WTC11 (cell line): ENCODE results near the gene ATXN1L. TPM values are rescaled to one million over a fixed set of nuclear protein-coding genes. Genes with fewer than 3 reads are reported as not detected.

ENCODE experiments used
- ATAC-seq: fragments of 200-7000 bp; cut with Tn5 transposase; 2 replicates; pipeline ENCODE4 v1.10.0; 2021; ENCODE audit warnings: mild to moderate bottlenecking, moderate library complexity
- Bru-seq: library from RNA; stranded (reverse); fragments of 400-500 nt; gene quantifications from one replicate; lab custom pipeline; 2021; lab: Mats Ljungman, UMichigan
- CTCF ChIA-PET: fragments of 300-600 bp; sonication (Branson Sonifier 250); formaldehyde crosslinking; loops from one replicate; lab custom pipeline; 2021; ENCODE audit warnings: antibody characterized with exemption; lab: Charles Lee
- POLR2A ChIA-PET: fragments of 350-600 bp; sonication (Branson Sonifier 250); formaldehyde crosslinking; loops from one replicate; lab custom pipeline; 2021; ENCODE audit warnings: antibody characterized with exemption; lab: Charles Lee
- DNase-seq: peaks from one replicate; pipeline ENCODE4 v3.0.0; 2021; ENCODE audit warnings: low spot score
- H3K27ac Mint-ChIP-seq: 2 replicates; pipeline ENCODE4 v1.8.0; 2021; ENCODE audit warnings: mixed read lengths
- H3K27me3 Mint-ChIP-seq: 2 replicates; pipeline ENCODE4 v1.8.0; 2021; ENCODE audit warnings: low read depth, mild to moderate bottlenecking, moderate library complexity, mixed read lengths
- H3K36me3 Mint-ChIP-seq: 2 replicates; pipeline ENCODE4 v1.8.0; 2021; ENCODE audit warnings: mixed read lengths
- H3K4me1 Mint-ChIP-seq: 2 replicates; pipeline ENCODE4 v1.8.0; 2022; ENCODE audit warnings: mixed read lengths
- H3K4me3 Mint-ChIP-seq: 2 replicates; pipeline ENCODE4 v1.8.0; 2021; ENCODE audit warnings: mild to moderate bottlenecking, moderate library complexity, mixed read lengths
- H3K9me3 Mint-ChIP-seq: 2 replicates; pipeline ENCODE4 v1.8.0; 2021; ENCODE audit warnings: mixed read lengths
- ATF1 ChIP-seq: sonication (generic); formaldehyde crosslinking; IDR thresholded peaks from 2 replicates; pipeline ENCODE4 v1.8.1; 2023; ENCODE audit warnings: mild to moderate bottlenecking, moderate library complexity, missing genetic modification reagents
- CREB1 ChIP-seq: sonication (generic); formaldehyde crosslinking; IDR thresholded peaks from 2 replicates; pipeline ENCODE4 v1.8.0; 2023; ENCODE audit warnings: mild to moderate bottlenecking, missing genetic modification reagents
- CREM ChIP-seq: sonication (generic); formaldehyde crosslinking; IDR thresholded peaks from 2 replicates; pipeline ENCODE4 v1.8.1; 2022; ENCODE audit warnings: mild to moderate bottlenecking, missing genetic modification reagents, moderate library complexity
- GABPB1 ChIP-seq: sonication (generic); formaldehyde crosslinking; IDR thresholded peaks from 2 replicates; pipeline ENCODE4 v1.8.1; 2023; ENCODE audit warnings: mild to moderate bottlenecking, missing genetic modification reagents
- KAT7 ChIP-seq: sonication (generic); formaldehyde crosslinking; IDR thresholded peaks from 2 replicates; pipeline ENCODE4 v1.8.1; 2023; ENCODE audit warnings: missing genetic modification reagents, mild to moderate bottlenecking, borderline replicate concordance
- MYBL2 ChIP-seq: sonication (generic); formaldehyde crosslinking; IDR thresholded peaks from 2 replicates; pipeline ENCODE4 v1.8.1; 2023; ENCODE audit warnings: mild to moderate bottlenecking, moderate library complexity, missing genetic modification reagents
- NR1H2 ChIP-seq: sonication (generic); formaldehyde crosslinking; IDR thresholded peaks from 2 replicates; pipeline ENCODE4 v1.9.0; 2021; ENCODE audit warnings: mild to moderate bottlenecking, moderate library complexity, missing genetic modification reagents
- OVOL2 ChIP-seq: fragments of 250-450 bp; sonication (Bioruptor Pico); IDR thresholded peaks from 2 replicates; pipeline ENCODE4 v1.9.0; 2021; ENCODE audit warnings: mild to moderate bottlenecking, borderline replicate concordance
- PREB ChIP-seq: sonication (generic); formaldehyde crosslinking; IDR thresholded peaks from 2 replicates; pipeline ENCODE4 v1.8.1; 2022; ENCODE audit warnings: mild to moderate bottlenecking, missing genetic modification reagents, moderate library complexity, borderline replicate concordance
- TCF7 ChIP-seq: sonication (generic); formaldehyde crosslinking; IDR thresholded peaks from 2 replicates; pipeline ENCODE4 v1.8.0; 2022; ENCODE audit warnings: mild to moderate bottlenecking, low read depth, missing genetic modification reagents, moderate library complexity
- TEAD4 ChIP-seq: sonication (generic); formaldehyde crosslinking; IDR thresholded peaks from 2 replicates; pipeline ENCODE4 v1.8.0; 2022; ENCODE audit warnings: mild to moderate bottlenecking, missing genetic modification reagents
- USF2 ChIP-seq: sonication (generic); formaldehyde crosslinking; IDR thresholded peaks from 2 replicates; pipeline ENCODE4 v1.8.1; 2023; ENCODE audit warnings: mild to moderate bottlenecking, missing genetic modification reagents, moderate library complexity
- ZNF317 ChIP-seq: sonication (generic); formaldehyde crosslinking; IDR thresholded peaks from 2 replicates; pipeline ENCODE4 v1.8.1; 2023; ENCODE audit warnings: low read depth, mild to moderate bottlenecking, moderate library complexity, missing genetic modification reagents, borderline replicate concordance
- ZNF396 ChIP-seq: fragments of 250-450 bp; sonication (Bioruptor Pico); IDR thresholded peaks from 2 replicates; pipeline ENCODE4 v1.8.0; 2021; ENCODE audit warnings: mild to moderate bottlenecking, moderate library complexity, borderline replicate concordance
- ZNF416 ChIP-seq: fragments of 250-450 bp; sonication (Bioruptor Pico); IDR thresholded peaks from 2 replicates; pipeline ENCODE4 v1.9.0; 2021; ENCODE audit warnings: mild to moderate bottlenecking, inconsistent platforms
- ZNF423 ChIP-seq: fragments of 250-450 bp; sonication (Bioruptor Pico); IDR thresholded peaks from 2 replicates; pipeline ENCODE4 v2.1.2; 2022; ENCODE audit warnings: mild to moderate bottlenecking, moderate library complexity
- ZNF512 ChIP-seq: sonication (generic); formaldehyde crosslinking; IDR thresholded peaks from 2 replicates; pipeline ENCODE4 v1.8.1; 2022; ENCODE audit warnings: missing genetic modification reagents, borderline replicate concordance
- long read RNA-seq, 3 experiments: library from RNA in 1 of 3; library from capped mRNA in 1 of 3; library from polyadenylated mRNA in 1 of 3; unstranded in 2 of 3; stranded (forward) in 1 of 3; transcript quantifications; one replicate each; pipeline ENCODE4 v2.0.0, GENCODE V29; 2021
- total RNA-seq: library from RNA; stranded (reverse); gene quantifications from 3 replicates; pipeline ENCODE4 v1.2.3, GENCODE V29; 2021
- TF ChIP-seq, protein P1 (sequence below): sonication (generic); formaldehyde crosslinking; IDR thresholded peaks from 2 replicates; pipeline ENCODE4 v1.8.0; 2022; ENCODE audit warnings: mild to moderate bottlenecking, missing genetic modification reagents
- TF ChIP-seq, protein P2 (sequence below): sonication (generic); formaldehyde crosslinking; IDR thresholded peaks from 2 replicates; pipeline ENCODE4 v1.8.0; 2023; ENCODE audit warnings: mild to moderate bottlenecking, missing genetic modification reagents
- TF ChIP-seq, protein P3 (sequence below): sonication (generic); formaldehyde crosslinking; IDR thresholded peaks from 2 replicates; pipeline ENCODE4 v1.8.0; 2022; ENCODE audit warnings: mild to moderate bottlenecking, missing genetic modification reagents
- TF ChIP-seq, protein P4 (sequence below): sonication (generic); formaldehyde crosslinking; IDR thresholded peaks from 2 replicates; pipeline ENCODE4 v1.8.1; 2023; ENCODE audit warnings: mild to moderate bottlenecking, moderate library complexity, missing genetic modification reagents
- TF ChIP-seq, protein P5 (sequence below): fragments of 250-450 bp; sonication (Bioruptor Pico); IDR thresholded peaks from 2 replicates; pipeline ENCODE4 v2.1.2; 2022; ENCODE audit warnings: mild to moderate bottlenecking, moderate library complexity

Gene ATXN1L
- total RNA-seq (21.5 to 23.2 TPM (median 23.0 TPM) in 3 replicates), Bru-seq, nascent RNA (percentile 90 among the genes with signal in this experiment)
- long read RNA-seq, experiment 1, full-length matches to known transcripts = 16 of 60 reads
- long read RNA-seq, experiment 1, partial matches to known transcripts = 42 of 60 reads
- long read RNA-seq, experiment 1, other reads (novel, unspliced or antisense) = 2 of 60 reads
- long read RNA-seq, experiment 2, full-length matches to known transcripts = 4 of 4 reads
- long read RNA-seq, experiment 2, partial matches to known transcripts = 0 of 4 reads
- long read RNA-seq, experiment 2, other reads (novel, unspliced or antisense) = 0 of 4 reads
- long read RNA-seq, experiment 3, partial matches to known transcripts = 0 of 1 reads
- long read RNA-seq, experiment 3, other reads (novel, unspliced or antisense) = 0 of 1 reads

- H3K4me1 Mint-ChIP-seq = peaks cover 12% of the 10 kb centered on the region
- POLR2A ChIA-PET = no interaction called here
- peaks cover 25% of the 10 kb centered on the region for H3K36me3 Mint-ChIP-seq
- TF ChIP-seq CREB1 (CRISPR knock-in tag) (peak; percentile 87), CREM (CRISPR knock-in tag) (peak; percentile 100), USF2 (CRISPR knock-in tag) (peak; percentile 86), ZNF423 (CRISPR knock-in tag) (peak; percentile 81; the same call in 1 of the 2 replicates), OVOL2 (peak; percentile 58; the same call in 1 of the 2 replicates), ZNF512 (CRISPR knock-in tag) (no peak), TEAD4 (CRISPR knock-in tag) (no peak), MYBL2 (CRISPR knock-in tag) (0 out of 2 replicates have a peak, but pooled peaks have one; percentile 50), GABPB1 (CRISPR knock-in tag) (peak; percentile 78), ATF1 (peak; percentile 98; the same call in 1 of the 2 replicates), KAT7 (peak; percentile 88), ZNF396 (no peak), TCF7 (no peak), ZNF416 (CRISPR knock-in tag) (peak; percentile 20; the same call in 1 of the 2 replicates), PREB (CRISPR knock-in tag) (no peak), ZNF317 (CRISPR knock-in tag) (no peak), NR1H2 (CRISPR knock-in tag) (no peak)
- TF ChIP-seq, protein P1, sequence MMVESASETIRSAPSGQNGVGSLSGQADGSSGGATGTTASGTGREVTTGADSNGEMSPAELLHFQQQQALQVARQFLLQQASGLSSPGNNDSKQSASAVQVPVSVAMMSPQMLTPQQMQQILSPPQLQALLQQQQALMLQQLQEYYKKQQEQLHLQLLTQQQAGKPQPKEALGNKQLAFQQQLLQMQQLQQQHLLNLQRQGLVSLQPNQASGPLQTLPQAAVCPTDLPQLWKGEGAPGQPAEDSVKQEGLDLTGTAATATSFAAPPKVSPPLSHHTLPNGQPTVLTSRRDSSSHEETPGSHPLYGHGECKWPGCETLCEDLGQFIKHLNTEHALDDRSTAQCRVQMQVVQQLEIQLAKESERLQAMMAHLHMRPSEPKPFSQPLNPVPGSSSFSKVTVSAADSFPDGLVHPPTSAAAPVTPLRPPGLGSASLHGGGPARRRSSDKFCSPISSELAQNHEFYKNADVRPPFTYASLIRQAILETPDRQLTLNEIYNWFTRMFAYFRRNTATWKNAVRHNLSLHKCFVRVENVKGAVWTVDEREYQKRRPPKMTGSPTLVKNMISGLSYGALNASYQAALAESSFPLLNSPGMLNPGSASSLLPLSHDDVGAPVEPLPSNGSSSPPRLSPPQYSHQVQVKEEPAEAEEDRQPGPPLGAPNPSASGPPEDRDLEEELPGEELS = peak; percentile 47; the same call in 1 of the 2 replicates
- TF ChIP-seq, protein P2, sequence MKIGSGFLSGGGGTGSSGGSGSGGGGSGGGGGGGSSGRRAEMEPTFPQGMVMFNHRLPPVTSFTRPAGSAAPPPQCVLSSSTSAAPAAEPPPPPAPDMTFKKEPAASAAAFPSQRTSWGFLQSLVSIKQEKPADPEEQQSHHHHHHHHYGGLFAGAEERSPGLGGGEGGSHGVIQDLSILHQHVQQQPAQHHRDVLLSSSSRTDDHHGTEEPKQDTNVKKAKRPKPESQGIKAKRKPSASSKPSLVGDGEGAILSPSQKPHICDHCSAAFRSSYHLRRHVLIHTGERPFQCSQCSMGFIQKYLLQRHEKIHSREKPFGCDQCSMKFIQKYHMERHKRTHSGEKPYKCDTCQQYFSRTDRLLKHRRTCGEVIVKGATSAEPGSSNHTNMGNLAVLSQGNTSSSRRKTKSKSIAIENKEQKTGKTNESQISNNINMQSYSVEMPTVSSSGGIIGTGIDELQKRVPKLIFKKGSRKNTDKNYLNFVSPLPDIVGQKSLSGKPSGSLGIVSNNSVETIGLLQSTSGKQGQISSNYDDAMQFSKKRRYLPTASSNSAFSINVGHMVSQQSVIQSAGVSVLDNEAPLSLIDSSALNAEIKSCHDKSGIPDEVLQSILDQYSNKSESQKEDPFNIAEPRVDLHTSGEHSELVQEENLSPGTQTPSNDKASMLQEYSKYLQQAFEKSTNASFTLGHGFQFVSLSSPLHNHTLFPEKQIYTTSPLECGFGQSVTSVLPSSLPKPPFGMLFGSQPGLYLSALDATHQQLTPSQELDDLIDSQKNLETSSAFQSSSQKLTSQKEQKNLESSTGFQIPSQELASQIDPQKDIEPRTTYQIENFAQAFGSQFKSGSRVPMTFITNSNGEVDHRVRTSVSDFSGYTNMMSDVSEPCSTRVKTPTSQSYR = no peak
- TF ChIP-seq, protein P3, sequence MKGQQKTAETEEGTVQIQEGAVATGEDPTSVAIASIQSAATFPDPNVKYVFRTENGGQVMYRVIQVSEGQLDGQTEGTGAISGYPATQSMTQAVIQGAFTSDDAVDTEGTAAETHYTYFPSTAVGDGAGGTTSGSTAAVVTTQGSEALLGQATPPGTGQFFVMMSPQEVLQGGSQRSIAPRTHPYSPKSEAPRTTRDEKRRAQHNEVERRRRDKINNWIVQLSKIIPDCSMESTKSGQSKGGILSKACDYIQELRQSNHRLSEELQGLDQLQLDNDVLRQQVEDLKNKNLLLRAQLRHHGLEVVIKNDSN = peak; percentile 81
- TF ChIP-seq, protein P4, sequence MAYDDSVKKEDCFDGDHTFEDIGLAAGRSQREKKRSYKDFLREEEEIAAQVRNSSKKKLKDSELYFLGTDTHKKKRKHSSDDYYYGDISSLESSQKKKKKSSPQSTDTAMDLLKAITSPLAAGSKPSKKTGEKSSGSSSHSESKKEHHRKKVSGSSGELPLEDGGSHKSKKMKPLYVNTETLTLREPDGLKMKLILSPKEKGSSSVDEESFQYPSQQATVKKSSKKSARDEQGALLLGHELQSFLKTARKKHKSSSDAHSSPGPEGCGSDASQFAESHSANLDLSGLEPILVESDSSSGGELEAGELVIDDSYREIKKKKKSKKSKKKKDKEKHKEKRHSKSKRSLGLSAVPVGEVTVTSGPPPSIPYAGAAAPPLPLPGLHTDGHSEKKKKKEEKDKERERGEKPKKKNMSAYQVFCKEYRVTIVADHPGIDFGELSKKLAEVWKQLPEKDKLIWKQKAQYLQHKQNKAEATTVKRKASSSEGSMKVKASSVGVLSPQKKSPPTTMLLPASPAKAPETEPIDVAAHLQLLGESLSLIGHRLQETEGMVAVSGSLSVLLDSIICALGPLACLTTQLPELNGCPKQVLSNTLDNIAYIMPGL (CRISPR knock-in tag) = peak; percentile 64
- TF ChIP-seq, protein P5, sequence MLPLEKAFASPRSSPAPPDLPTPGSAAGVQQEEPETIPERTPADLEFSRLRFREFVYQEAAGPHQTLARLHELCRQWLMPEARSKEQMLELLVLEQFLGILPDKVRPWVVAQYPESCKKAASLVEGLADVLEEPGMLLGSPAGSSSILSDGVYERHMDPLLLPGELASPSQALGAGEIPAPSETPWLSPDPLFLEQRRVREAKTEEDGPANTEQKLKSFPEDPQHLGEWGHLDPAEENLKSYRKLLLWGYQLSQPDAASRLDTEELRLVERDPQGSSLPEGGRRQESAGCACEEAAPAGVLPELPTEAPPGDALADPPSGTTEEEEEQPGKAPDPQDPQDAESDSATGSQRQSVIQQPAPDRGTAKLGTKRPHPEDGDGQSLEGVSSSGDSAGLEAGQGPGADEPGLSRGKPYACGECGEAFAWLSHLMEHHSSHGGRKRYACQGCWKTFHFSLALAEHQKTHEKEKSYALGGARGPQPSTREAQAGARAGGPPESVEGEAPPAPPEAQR = no peak
Measured at GRCh38 chr16:71845639-71846430, at the start of gene ATXN1L. TSS of gene ATXN1L (plus strand) at chr16:71845976. CDS start at chr16:71849741, 3,765 bp downstream.

More at GRCh38 chr16:71845639-71846430, at the start of gene ATXN1L:
- Mint-ChIP-seq H3K9me3 (no peaks in the 10 kb centered on the region), H3K27me3 (peaks cover 2% of the 10 kb centered on the region; the same call in 1 of the 2 replicates), H3K4me3 (peak within 1 kb of the TSS; percentile 93), H3K27ac (peak within 1 kb of the TSS; percentile 94)
- CTCF ChIA-PET = interaction anchor here (0.6 kb wide), 2 partner anchors 66 to 110 kb away, joined by 3 to 5 read pairs; no protein-coding TSS in a partner anchor
- DNase-seq (peak; percentile 86), ATAC-seq (peak; percentile 90)
